Measurements from ENCODE around the gene NOL6. TPM values are rescaled to one million over a fixed set of nuclear protein-coding genes. Genes with fewer than 3 reads are reported as not detected.

NOL6 gene
- total and polyA plus RNA-seq, 8 donors: 10.9 to 28.2 (median 18.9) TPM

DNA sequence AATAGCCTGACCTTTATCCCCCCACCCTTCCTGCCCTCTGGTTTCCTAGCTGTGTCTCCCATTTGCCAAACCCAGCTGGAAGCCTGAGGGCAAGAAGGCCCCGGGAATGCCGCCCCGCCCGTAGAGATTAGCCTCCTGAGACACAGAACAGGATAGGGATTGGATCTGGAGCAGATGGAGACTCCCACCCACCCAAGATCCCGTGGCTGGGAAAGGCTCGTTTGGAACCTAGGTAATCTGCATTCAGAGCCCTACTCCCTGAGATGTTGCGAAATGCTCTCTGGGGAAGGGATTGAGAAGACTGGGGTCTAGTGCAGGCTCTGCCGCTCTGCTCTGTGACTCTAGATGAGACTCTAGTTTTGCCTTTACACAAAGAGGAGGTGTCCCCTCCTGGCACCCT is 37.3 kb downstream of the NOL6 start:
- no peak for DNase-seq
- Histone ChIP-seq H3K4me1 (peaks cover 0 to 5% (median 0%) of the 10 kb centered on the region in 3 donors), H3K36me3 (no peaks in the 10 kb centered on the region), H3K27ac (no peak overlapping the region), H3K9me3 (no peaks in the 10 kb centered on the region), H3K4me3 (no peak overlapping the region), H3K27me3 (no peaks in the 10 kb centered on the region)
- TF ChIP-seq CTCF (IDR thresholded peaks at IDR 0.05): no peak
- 57 to 62% methylated on average over 8 of the region's 8 CpGs for WGBS, 2 donors
- intact Hi-C loops (cut with DNase I): no loop called here
- ATAC-seq: no peak
- FAIRE-seq: no peak

DNA sequence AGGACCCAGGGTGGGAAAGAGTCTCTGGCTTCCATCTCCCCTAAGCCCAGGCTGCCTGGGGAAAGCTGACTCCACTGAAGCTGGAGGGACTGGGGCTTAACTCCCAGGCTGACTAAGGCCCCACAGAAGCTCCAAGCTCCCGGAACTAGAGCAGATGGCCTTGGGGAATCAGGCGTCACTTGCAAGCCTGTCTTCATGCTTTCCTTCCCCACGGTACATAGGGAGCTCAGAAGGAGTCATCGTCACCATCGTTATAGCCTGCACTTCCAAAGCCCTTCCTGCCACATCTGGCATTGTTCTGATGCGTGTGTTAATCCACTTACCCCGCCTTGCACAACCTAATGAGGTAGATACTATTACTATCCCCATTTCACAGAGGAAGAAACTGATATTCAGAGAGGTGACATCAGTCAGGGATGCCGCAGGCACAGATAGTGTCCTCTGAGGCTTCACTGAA is 37.9 kb downstream of the NOL6 start:
- Histone ChIP-seq H3K27me3 (no peaks in the 10 kb centered on the region), H3K4me3 (no peak overlapping the region), H3K27ac (no peak overlapping the region), H3K36me3 (no peaks in the 10 kb centered on the region), H3K4me1 (peaks cover 0 to 5% (median 0%) of the 10 kb centered on the region in 3 donors), H3K9me3 (no peaks in the 10 kb centered on the region)
- TF ChIP-seq CTCF (IDR thresholded peaks at IDR 0.05): no peak
- ATAC-seq (no peak), FAIRE-seq (no peak), DNase-seq (no peak)
- 67 to 70% methylated on average over 8 of the region's 8 CpGs for whole genome bisulfite sequencing, 2 donors
- intact Hi-C loops (cut with DNase I): no loop called here

- Histone ChIP-seq H3K4me3 (no peak overlapping the region), H3K27ac (no peak overlapping the region), H3K4me1 (peaks cover 0 to under 1% (median 0%) of the 10 kb centered on the region in 3 donors), H3K36me3 (no peaks in the 10 kb centered on the region), H3K27me3 (no peaks in the 10 kb centered on the region), H3K9me3 (no peaks in the 10 kb centered on the region)
- ATAC-seq: no peak
- FAIRE-seq: no peak
- no peak for TF ChIP-seq CTCF (IDR thresholded peaks at IDR 0.05)
- 63% methylated on average over 16 of the region's 16 CpGs for WGBS, 2 donors
- intact Hi-C loops (cut with DNase I): no loop called here
- DNase-seq: no peak
Observed at GRCh38 chr9:33434317-33435105, 39.2 kb downstream of the NOL6 start.

- 85 to 91% methylated on average over 8 of the region's 8 CpGs for WGBS, 2 donors
- TF ChIP-seq CTCF (IDR thresholded peaks at IDR 0.05): no peak
- Histone ChIP-seq H3K36me3 (no peaks in the 10 kb centered on the region), H3K27me3 (no peaks in the 10 kb centered on the region), H3K4me3 (no peak overlapping the region), H3K9me3 (no peaks in the 10 kb centered on the region), H3K27ac (no peak overlapping the region), H3K4me1 (no peaks in the 10 kb centered on the region)
- no peak for ATAC-seq
- intact Hi-C loops (cut with DNase I): no loop called here
- no peak for FAIRE-seq
- DNase-seq: no peak
Observed at GRCh38 chr9:33433871-33434270, 39.9 kb downstream of the NOL6 start.

DNA sequence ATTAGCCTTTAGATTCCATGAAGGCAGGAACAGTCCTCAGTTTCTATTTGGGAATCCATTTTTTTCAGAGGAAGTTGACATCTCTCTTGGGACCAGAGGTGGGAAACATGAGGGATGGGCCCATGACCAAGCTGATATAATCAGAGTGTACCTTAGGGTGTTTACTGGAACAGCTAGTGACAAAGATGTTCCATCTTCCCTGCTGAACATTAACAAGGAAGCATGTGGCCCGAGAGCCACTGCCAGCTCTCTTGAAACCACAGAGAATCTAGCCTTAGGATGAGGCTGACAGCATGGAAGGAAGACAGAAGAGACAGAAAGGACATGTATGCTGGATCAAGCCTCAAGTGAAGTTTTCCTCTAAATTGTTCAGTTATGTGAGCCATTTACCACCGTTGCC is 42.3 kb downstream of the NOL6 start:
- intact Hi-C loops (cut with DNase I): no loop called here
- 84 to 94% methylated on average over 2 of the region's 2 CpGs for WGBS, 2 donors
- H3K4me3 ChIP-seq: no peak overlapping the region
- H3K4me1 ChIP-seq: no peaks in the 10 kb centered on the region
- no peak for TF ChIP-seq CTCF (IDR thresholded peaks at IDR 0.05)
- H3K27me3 ChIP-seq: no peaks in the 10 kb centered on the region
- FAIRE-seq: no peak
- no peaks in the 10 kb centered on the region for H3K9me3 ChIP-seq
- ATAC-seq: peak in 1 of 4 donors; percentile 15
- no peak for DNase-seq
- H3K36me3 ChIP-seq: no peaks in the 10 kb centered on the region
- H3K27ac ChIP-seq: no peak overlapping the region
